Heart left ventricle (tissue), 16 donors: ENCODE results near the gene BSPRY. TPM values are rescaled to one million over a fixed set of nuclear protein-coding genes. Genes with fewer than 3 reads are reported as not detected.
"Not testable (repeated sequence)": the region's sequence is repeated elsewhere in the genome, so short reads cannot be mapped to it uniquely, and the experiment has no call there.

Experiments
- ATAC-seq, 4 donors: fragments of 200-7000 bp; cut with Tn5 transposase; one replicate each; pipeline ENCODE4 v1.9.1; 2020 to 2022; ENCODE audit warnings: moderate library complexity in 4 of 4, mild to moderate bottlenecking in 3 of 4, moderate number of reproducible peaks in 1 of 4
- DNase-seq, 5 donors: peaks; one replicate each; pipeline ENCODE4 v3.0.0-alpha.2; 2020
- H3K27ac ChIP-seq, 12 donors: fragments of 200-600 bp; sonication (generic) in 4 of 12; one replicate each; pipeline versions ENCODE4 v1.5.0 to v1.8.0; 2016 to 2022; ENCODE audit warnings: mild to moderate bottlenecking in 2 of 12
- H3K27me3 ChIP-seq, 9 donors: fragments of 200-600 bp; sonication (generic) in 2 of 9; one replicate each; pipeline versions ENCODE4 v1.5.1 to v1.8.0; 2016 to 2022; ENCODE audit warnings: mild to moderate bottlenecking in 3 of 9
- H3K36me3 ChIP-seq, 9 donors: fragments of 200-600 bp; sonication (generic) in 2 of 9; one replicate each; pipeline versions ENCODE4 v1.5.0 to v1.8.0; 2018 to 2022; ENCODE audit warnings: mild to moderate bottlenecking in 2 of 9
- H3K4me1 ChIP-seq, 12 donors: fragments of 200-600 bp; sonication (generic) in 4 of 12; one replicate each; pipeline versions ENCODE4 v1.5.0 to v1.8.0; 2016 to 2022; ENCODE audit warnings: mild to moderate bottlenecking in 3 of 12
- H3K4me3 ChIP-seq, 12 donors: fragments of 200-600 bp; sonication (generic) in 4 of 12; one replicate each; pipeline versions ENCODE4 v1.5.0 to v1.8.0; 2017 to 2022; ENCODE audit warnings: mild to moderate bottlenecking in 9 of 12, moderate library complexity in 4 of 12
- H3K9me3 ChIP-seq, 12 donors: fragments of 200-600 bp; sonication (generic) in 4 of 12; one replicate each; pipeline versions ENCODE4 v1.5.0 to v1.8.0; 2016 to 2022; ENCODE audit warnings: mild to moderate bottlenecking in 1 of 12
- CTCF ChIP-seq, 12 donors: fragments of 200-600 bp; sonication (generic) in 4 of 12; IDR thresholded peaks; one replicate each; pipeline versions ENCODE4 v1.5.0 to v1.8.0; 2018 to 2022; ENCODE audit warnings: antibody characterized with exemption in 12 of 12, mild to moderate bottlenecking in 5 of 12
- POLR2A ChIP-seq, 2 donors: fragments of 450-650 bp; IDR thresholded peaks; one replicate each; pipeline ENCODE4 v1.6.1; 2017; ENCODE audit warnings: antibody characterized with exemption in 2 of 2, mild to moderate bottlenecking in 2 of 2, moderate library complexity in 2 of 2
- WGBS, 4 donors: extraction: QIAGEN DNeasy Blood & Tissue Kit in 2 of 4; methylation state at CpG; one replicate each; pipeline versions ENCODE4 v1.1.5 to v1.1.7; 2013 to 2018; 5-methylcytosine and 5-hydroxymethylcytosine counted together
- intact Hi-C, 10 donors: fragments of 100-400 bp; cut with DNase I; formaldehyde crosslinking; loops; one replicate each; pipeline versions ENCODE4 v1.11.1 to v1.14.2; 2022
- polyA plus RNA-seq, 2 donors: library from polyadenylated mRNA; stranded (reverse); fragments of 200-250 nt; gene quantifications; one replicate each; pipeline ENCODE4 v1.2.3, GENCODE V29; 2013
- total RNA-seq, 9 donors: library from RNA; depleted of rRNA in 2 of 9; stranded (reverse); fragments of >200 nt in 2 of 9; fragmentation: NEBNext Ultra II Directional in 3 of 9; extraction: Animal tissue kit (Norgen Biotek cat#: 25700) in 3 of 9; gene quantifications; one replicate each; pipeline versions ENCODE4 v1.1.0 to v1.2.4, GENCODE V29; 2016 to 2023
- donor health status: ischemic (EF 13 %, LVEDD 7.1; RV severe dilation, severe dysfunction).
- donor health status: healthy with polysubstance abuse.
- donor health status: DM: no; HTN: yes; CAD: no.
- donor health status: DM: no; HTN: no; CAD: no.
- donor health status: ischemic (EF 25% LVEDD 6.9; RV normal size, moderate dysfunction).
- donor health status: ischemic (EF 25% LVEDD 5.7; RV mildly dilated, moderate dysfunction).
- donor health status: healthy.
- donor health status: DM: yes; HTN: yes; CAD: no.
- donor health status: ischemic (EF 35%, LVEDD 5.7; RV mildly dilated, moderate dysfunction).
- donor health status: nonischemic (EF 11% LVEDD 7.7; RV severe dilation, severe dysfunction).
- donor health status: DM: yes; HTN: yes; CAD: no.
- donor health status: PGD.
- donor health status: ischemic (EF 29% LVEDD 5.4; RV normal size, mild dysfunction).
- donor health status: nonischemic (EF 23%, LVEDD 6.1; RV moderate dilation, normal function).

Gene BSPRY
- total and polyA plus RNA-seq, 11 donors, result 0.39 to 7.6 (median 1.7) TPM; not detected in 1

GRCh38 chr9:113373676-113374392 lies 24.5 kb downstream of the BSPRY start:
- no peaks in the 10 kb centered on the region for H3K27me3 ChIP-seq
- H3K4me3 ChIP-seq, result no peak overlapping the region
- TF ChIP-seq POLR2A (IDR thresholded peaks at IDR 0.05) (no peak), CTCF (IDR thresholded peaks at IDR 0.05) (no peak)
- WGBS, 4 donors, result 86 to 94% (median 90%) methylated on average over 9 to 24 of the region's 24 CpGs
- no peak overlapping the region for H3K27ac ChIP-seq
- no peaks in the 10 kb centered on the region for H3K9me3 ChIP-seq
- intact Hi-C loops, result no loop called here
- ATAC-seq, result no peak
- DNase-seq, result no peak
- H3K4me1 ChIP-seq, result peaks cover 0 to 24% (median 4%) of the 10 kb centered on the region in 12 donors
- peaks cover 0 to 29% (median 15%) of the 10 kb centered on the region in 9 donors for H3K36me3 ChIP-seq

- intact Hi-C loops, result loop anchor here in 3 of 10 donors (5.0 kb wide), 1 partner anchor 33 kb away; the partner anchor contains the start of gene WDR31 (in 3 of the 3)
- ATAC-seq (peak in 1 of 4 donors; percentile 6), DNase-seq (no peak)
These were observed 26.0 kb downstream of the BSPRY start for GRCh38 chr9:113375057-113376023.

DNA sequence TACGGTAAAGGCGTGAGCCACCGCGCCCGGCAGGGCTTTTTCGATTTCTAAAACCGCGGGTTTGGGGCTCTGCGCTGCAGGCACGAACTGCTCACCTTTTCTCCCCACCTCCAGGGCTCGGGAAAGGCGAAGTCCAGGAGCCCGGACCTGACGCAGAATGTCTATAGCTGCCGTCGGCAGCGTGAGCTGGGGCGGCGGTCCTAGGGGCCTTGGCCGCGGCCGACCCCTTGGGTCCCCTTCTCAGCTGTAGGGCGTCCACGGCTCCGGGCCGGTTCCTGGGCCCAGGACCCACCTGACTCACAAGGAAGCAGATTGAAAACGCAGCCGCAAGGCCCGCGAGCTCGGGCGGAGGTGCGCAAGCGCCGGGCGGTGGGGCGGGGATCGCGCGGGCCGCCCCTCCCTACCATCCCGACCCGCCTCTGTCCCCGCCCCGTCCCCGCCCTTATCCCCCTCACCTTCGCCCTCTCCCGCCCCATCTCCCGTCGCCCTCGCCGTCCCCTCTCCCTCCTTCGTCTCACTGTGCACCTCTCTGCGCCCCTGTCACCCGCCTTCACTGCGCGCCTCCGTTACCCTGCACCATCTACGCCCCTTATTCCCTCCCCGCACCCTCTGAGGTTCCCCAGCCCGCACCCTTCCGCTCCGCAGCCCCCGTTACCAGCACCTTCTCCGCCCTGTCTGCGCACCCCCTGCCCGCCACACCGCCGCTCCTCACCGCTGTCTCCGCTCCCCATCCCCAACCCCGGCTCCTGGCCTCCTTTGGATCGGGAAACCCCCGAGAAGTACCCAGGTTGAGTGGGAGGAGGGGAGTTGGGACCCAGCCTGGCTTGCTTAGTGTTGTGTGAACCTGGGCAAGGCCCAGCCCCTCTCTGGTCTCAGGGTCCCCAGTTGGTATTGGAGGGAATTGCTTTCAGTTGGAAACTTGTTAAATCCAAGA lies 27.6 kb downstream of the BSPRY start, which contains the start of gene HDHD3:
Gene HDHD3, minus strand, starts transcription at position 353 of the 934 bp plus-strand sequence. CDS start 2,632 bp downstream, outside the sequence.
- Histone ChIP-seq H3K27me3 (no peaks in the 10 kb centered on the region), H3K4me1 (peaks cover 0 to 18% (median 4%) of the 10 kb centered on the region in 12 donors), H3K27ac (peak within 1 kb of the TSS; percentile 29 to 86 (median 77)), H3K36me3 (peaks cover 0 to 29% (median 15%) of the 10 kb centered on the region in 9 donors), H3K9me3 (no peaks in the 10 kb centered on the region), H3K4me3 (peak within 1 kb of the TSS; percentile 65 to 99 (median 84))
- 1 to 6% (median 4%) methylated on average over 49 to 74 of the region's 74 CpGs for WGBS, 4 donors
- ATAC-seq (peak; percentile 88 to 96 (median 94)), DNase-seq (peak; percentile 74 to 89 (median 80))
- intact Hi-C loops, result loop anchor here in 3 of 10 donors (5.0 kb wide), 1 partner anchor 35 kb away; the partner anchor contains the start of gene WDR31 (in 3 of the 3)
- TF ChIP-seq POLR2A (IDR thresholded peaks at IDR 0.05) (peak in 1 of 2 donors; percentile 83), CTCF (IDR thresholded peaks at IDR 0.05) (no peak)

More at GRCh38 chr9:113375057-113376023, 26.0 kb downstream of the BSPRY start:
- Histone ChIP-seq H3K27me3 (no peaks in the 10 kb centered on the region), H3K27ac (peak overlapping the region in 1 of 12 donors; percentile 8), H3K4me1 (peaks cover 0 to 18% (median 4%) of the 10 kb centered on the region in 12 donors), H3K9me3 (no peaks in the 10 kb centered on the region), H3K4me3 (peak overlapping the region in 8 of 12 donors; percentile 74 to 99 (median 90)), H3K36me3 (peaks cover 0 to 29% (median 15%) of the 10 kb centered on the region in 9 donors)
- 81 to 88% (median 85%) methylated on average over 6 of the region's 6 CpGs for WGBS, 4 donors
- no peak for TF ChIP-seq CTCF (IDR thresholded peaks at IDR 0.05)
- TF ChIP-seq POLR2A (IDR thresholded peaks at IDR 0.05), result no peak

- H3K4me3 ChIP-seq, DNase-seq, H3K27me3 ChIP-seq, ATAC-seq, H3K9me3 ChIP-seq, H3K27ac ChIP-seq: not testable (repeated sequence)
- WGBS, 4 donors, result 60 to 67% (median 63%) methylated on average over 23 to 24 of the region's 24 CpGs
- peaks cover 0 to 18% (median 4%) of the 10 kb centered on the region in 12 donors for H3K4me1 ChIP-seq
- H3K36me3 ChIP-seq, result peaks cover 0 to 12% (median 2%) of the 10 kb centered on the region in 9 donors
- intact Hi-C loops, result loop anchor here in 3 of 10 donors (5.0 kb wide), 1 partner anchor 37 kb away; the partner anchor contains the start of gene WDR31 (in 3 of the 3)
These were observed 29.9 kb downstream of the BSPRY start for GRCh38 chr9:113379094-113379828.

DNA sequence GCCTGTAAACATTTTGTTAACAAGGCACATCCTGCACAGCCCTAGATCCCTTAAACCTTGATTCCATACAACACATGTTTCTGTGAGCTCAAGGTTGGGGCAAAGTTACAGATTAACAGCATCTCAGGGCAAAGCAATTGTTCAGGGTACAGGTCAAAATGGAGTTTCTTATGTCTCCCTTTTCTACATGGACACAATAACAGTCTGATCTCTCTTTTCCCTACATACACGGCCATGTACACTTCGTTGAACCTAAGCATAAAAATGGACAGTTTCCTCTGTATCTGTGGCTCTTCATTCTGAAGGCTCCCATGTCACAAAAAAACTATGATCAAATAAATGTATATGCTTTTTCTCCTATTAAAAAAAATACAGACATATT lies 30.5 kb downstream of the BSPRY start:
- H3K27me3 ChIP-seq, H3K36me3 ChIP-seq, H3K4me3 ChIP-seq, H3K9me3 ChIP-seq, H3K27ac ChIP-seq, DNase-seq, ATAC-seq: not testable (repeated sequence)
- 77 to 85% (median 83%) methylated on average over 2 of the region's 2 CpGs for WGBS, 4 donors
- peaks cover 0 to 18% (median 4%) of the 10 kb centered on the region in 12 donors for H3K4me1 ChIP-seq
- intact Hi-C loops, result loop anchor here in 3 of 10 donors (5.0 kb wide), 1 partner anchor 38 kb away; the partner anchor contains the start of gene WDR31 (in 3 of the 3)
